Glutamatergic neuron (in vitro differentiated cells): ENCODE measurements around the gene LDLRAD2. TPM values are rescaled to one million over a fixed set of nuclear protein-coding genes. Genes with fewer than 3 reads are reported as not detected.

ENCODE experiments used
- DNase-seq: peaks from one replicate; pipeline ENCODE4 v3.0.0; 2022
- H3K27ac Mint-ChIP-seq: one replicate; pipeline ENCODE4 v1.8.0; 2020; ENCODE audit warnings: mild to moderate bottlenecking, mixed read lengths, inconsistent platforms; ENCODE audit not compliant: unreplicated experiment
- H3K27me3 Mint-ChIP-seq: one replicate; pipeline ENCODE4 v1.8.0; 2020; ENCODE audit warnings: mild to moderate bottlenecking, moderate library complexity, mixed read lengths, inconsistent platforms; ENCODE audit not compliant: unreplicated experiment
- H3K36me3 Mint-ChIP-seq: one replicate; pipeline ENCODE4 v1.8.0; 2020; ENCODE audit warnings: mild to moderate bottlenecking, mixed read lengths, inconsistent platforms; ENCODE audit not compliant: unreplicated experiment
- H3K4me1 Mint-ChIP-seq: one replicate; pipeline ENCODE4 v1.8.0; 2020; ENCODE audit warnings: mild to moderate bottlenecking, low read depth, mixed read lengths, inconsistent platforms; ENCODE audit not compliant: unreplicated experiment
- H3K4me3 Mint-ChIP-seq: one replicate; pipeline ENCODE4 v1.8.0; 2020; ENCODE audit warnings: mild to moderate bottlenecking, mixed read lengths, inconsistent platforms; ENCODE audit not compliant: unreplicated experiment
- H3K9me3 Mint-ChIP-seq: one replicate; pipeline ENCODE4 v1.8.0; 2020; ENCODE audit warnings: mild to moderate bottlenecking, moderate library complexity, mixed read lengths, inconsistent platforms; ENCODE audit not compliant: unreplicated experiment
- CTCF ChIP-seq: fragments of 200-600 bp; sonication (generic); IDR thresholded peaks from one replicate; pipeline ENCODE4 v1.5.0; 2021; ENCODE audit not compliant: partially characterized antibody, unreplicated experiment
- total RNA-seq: library from RNA; stranded (reverse); fragmentation: NEBNext Ultra II Directional; extraction: Animal tissue kit (Norgen Biotek cat#: 25700); gene quantifications from one replicate; pipeline ENCODE4 v1.2.1, GENCODE V29; 2021; ENCODE audit not compliant: unreplicated experiment

The LDLRAD2 gene
- total RNA-seq, 1 donor from 2014 or later = not detected

GRCh38 chr1:21845646-21846641 lies 33.9 kb downstream of the LDLRAD2 start:
- TF ChIP-seq CTCF = no peak
- no peaks in the 10 kb centered on the region for H3K36me3 Mint-ChIP-seq
- DNase-seq = no peak

GRCh38 chr1:21847223-21848205 lies 35.4 kb downstream of the LDLRAD2 start:
- no peak for TF ChIP-seq CTCF
- Mint-ChIP-seq H3K9me3 (no peaks in the 10 kb centered on the region), H3K4me1 (no peaks in the 10 kb centered on the region), H3K27ac (no peak overlapping the region), H3K27me3 (no peaks in the 10 kb centered on the region), H3K4me3 (no peak overlapping the region), H3K36me3 (no peaks in the 10 kb centered on the region)
- DNase-seq = no peak

More at GRCh38 chr1:21845646-21846641, 33.9 kb downstream of the LDLRAD2 start:
- H3K4me3 Mint-ChIP-seq = no peak overlapping the region
- no peaks in the 10 kb centered on the region for H3K9me3 Mint-ChIP-seq
- H3K27ac Mint-ChIP-seq = no peak overlapping the region
- H3K27me3 Mint-ChIP-seq = no peaks in the 10 kb centered on the region
- H3K4me1 Mint-ChIP-seq = no peaks in the 10 kb centered on the region

- H3K4me1 Mint-ChIP-seq = no peaks in the 10 kb centered on the region
These were observed 36.6 kb downstream of the LDLRAD2 start for GRCh38 chr1:21848524-21849174.

More at GRCh38 chr1:21848524-21849174, 36.6 kb downstream of the LDLRAD2 start:
- Mint-ChIP-seq H3K4me3 (no peak overlapping the region), H3K27me3 (no peaks in the 10 kb centered on the region), H3K9me3 (no peaks in the 10 kb centered on the region), H3K36me3 (no peaks in the 10 kb centered on the region), H3K27ac (no peak overlapping the region)
- no peak for TF ChIP-seq CTCF
- no peak for DNase-seq
